Activated T-helper 1 cell treated with anti-CD3 and anti-CD28 coated beads, Interleukin-2, amount 50 U/mL, for 16 hours (primary cell): ENCODE data around the gene CFAP100.

Source experiments
- DNase-seq, 2 donors: peaks; one replicate each; pipeline ENCODE4 v3.0.0-alpha.2; 2020; ENCODE audit warnings: low read depth in 1 of 2, low spot score in 1 of 2

CFAP100 gene

DNA sequence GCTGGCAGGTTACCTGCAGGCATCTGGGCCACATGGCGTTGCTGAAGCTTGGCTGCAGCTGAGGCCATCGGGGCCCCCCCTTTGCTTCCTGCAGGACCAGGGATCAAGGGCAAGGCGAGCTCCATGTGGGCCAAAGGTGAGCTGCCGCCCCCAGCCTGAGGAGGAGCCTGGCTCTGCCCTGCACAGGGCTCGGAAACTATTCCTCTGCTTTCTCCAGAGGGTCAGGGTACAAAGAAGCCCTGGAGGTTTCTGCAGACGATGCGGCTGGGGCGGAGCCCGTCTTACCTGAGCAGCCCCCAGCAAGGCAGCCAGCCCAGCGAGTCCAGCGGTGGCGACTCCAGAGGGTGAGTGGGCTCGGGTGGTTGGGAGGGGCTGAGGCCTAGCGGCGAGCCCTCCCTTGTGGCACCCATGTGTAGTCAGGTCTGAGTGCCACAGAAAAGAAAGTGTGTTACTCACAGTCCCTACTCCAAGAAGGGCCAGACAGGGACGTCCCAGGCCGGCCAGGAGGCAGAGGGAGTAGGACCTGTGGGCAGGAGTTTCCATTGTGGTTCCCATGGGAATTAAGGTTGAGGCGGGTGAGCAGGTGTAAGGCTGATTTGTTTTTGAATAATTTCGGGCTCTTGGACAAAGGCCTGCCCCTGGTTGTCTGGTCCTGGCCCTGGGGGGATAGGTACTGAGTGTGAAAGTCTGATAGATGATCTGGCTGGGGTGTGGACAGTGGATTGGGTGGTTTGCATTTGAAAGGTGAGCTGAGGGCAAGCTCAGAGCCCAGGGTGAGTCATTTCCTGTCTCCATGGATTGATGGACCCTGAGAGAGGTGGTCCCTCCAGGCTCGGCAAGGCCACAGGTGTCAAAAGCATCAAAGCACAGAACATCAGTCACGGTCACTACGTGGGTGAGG is 25.4 kb downstream of the CFAP100 start:
- no peak for DNase-seq

DNA sequence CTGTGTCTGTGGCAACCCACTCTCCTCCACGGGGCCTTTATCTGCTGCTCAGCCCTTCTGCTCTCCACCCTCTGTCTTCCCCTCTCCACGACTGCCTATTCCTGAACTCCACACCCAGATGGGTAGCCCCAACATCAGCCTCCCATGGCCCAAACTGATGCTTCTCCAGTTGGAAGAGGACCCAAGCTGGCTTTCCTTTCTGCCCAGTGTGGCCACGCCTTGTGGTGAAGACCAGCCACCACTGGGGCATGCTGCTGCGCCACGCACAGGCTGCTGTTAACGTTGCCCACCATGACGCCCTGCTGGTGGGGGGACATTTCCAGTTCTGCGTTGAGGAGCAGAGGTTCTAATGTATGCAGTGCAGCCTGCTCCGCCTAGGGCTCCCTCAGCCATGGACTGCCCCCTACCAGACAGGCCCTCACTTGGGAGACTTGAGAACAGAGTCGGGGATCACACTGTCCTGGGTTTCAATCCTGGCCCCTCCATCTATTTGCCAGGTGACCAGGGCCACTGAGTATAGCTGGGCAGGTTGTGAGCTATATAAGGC is 26.9 kb downstream of the CFAP100 start:
- no peak for DNase-seq

DNA sequence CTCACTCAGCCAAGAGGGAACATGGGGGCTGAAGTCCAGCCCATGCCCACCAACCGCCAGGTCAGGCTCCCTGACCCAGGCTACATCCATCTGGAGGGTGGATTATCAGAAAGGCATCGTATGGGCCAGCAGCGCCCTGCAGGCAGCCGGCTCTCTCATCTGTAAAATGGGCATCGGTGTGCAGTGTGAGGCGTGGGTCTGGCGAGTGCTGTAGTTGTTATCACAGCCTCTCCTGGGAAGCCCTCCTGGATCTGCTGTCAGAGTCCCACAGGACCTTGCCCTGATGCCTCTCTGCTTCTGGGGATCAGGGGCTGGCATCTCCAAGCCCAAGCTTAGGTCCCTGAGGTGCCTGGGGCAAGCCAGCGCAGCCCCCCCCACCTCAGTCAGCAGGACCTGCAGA is 27.4 kb downstream of the CFAP100 start:
- DNase-seq = no peak

DNA sequence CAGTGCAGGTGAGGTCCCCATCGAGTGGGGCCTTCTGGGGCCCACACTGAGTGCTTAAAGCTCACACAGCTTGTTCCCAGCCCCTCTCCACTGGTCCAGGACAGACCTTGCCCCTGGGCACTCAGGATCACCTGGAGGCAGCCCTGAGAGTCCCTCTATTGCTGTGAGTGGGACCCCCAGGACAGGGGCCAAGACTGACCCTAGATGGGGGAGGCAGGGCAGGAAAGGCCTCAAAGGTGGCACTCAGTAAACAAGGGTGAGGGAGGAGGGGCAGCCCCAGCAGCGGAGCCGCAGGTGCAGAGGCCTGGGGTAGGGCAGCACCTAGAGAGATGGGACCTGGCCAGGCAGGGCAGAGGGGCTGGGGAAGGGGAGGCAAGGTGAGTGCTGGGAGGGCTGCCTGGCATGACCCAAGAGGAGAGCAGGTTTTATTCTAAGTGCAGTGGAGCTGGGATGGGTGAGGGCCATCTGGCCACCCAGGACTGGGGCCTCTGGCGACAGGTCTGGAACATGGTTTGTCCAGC is 27.9 kb downstream of the CFAP100 start:
- no peak for DNase-seq

DNA sequence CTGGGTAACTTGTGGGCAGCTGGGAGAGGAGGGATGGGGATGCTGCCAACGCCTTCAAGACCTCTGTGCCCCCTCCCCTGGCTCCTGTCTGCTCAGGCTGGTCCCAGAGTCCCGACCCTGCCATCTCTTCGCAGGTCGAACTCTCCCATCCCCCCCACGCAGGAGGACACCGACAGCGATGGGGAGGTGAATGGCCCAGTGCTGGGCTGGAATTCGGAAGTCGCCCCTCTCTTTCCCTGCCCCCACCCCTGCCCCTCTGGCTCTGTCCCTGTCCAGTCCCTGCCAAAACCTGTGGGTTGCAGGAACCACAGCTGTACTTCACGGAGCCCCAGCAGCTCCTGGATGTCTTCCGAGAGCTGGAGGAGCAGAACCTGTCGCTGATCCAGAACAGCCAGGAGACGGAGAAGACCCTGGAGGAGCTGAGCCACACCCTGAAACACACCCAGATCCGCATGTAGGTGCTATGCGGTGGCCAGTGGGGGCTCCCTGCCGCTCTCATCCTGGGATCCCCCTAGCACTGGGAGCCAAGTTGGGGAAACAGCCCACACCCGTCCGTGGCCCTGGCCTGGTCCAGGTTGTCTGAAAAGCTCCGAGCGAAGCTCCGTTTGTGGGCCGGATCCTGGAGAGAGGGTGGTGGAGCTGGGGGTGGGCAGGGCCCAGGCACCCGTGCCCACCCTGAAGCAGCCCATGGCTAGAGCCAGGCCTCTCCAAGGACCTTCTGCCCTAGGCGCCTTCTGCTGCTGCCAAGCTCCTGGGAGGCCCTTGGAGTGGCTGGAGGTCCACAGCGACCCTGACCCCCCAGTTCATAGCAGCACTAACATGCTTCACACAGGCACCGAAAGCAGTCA is 28.7 kb downstream of the CFAP100 start:
- no peak for DNase-seq

DNA sequence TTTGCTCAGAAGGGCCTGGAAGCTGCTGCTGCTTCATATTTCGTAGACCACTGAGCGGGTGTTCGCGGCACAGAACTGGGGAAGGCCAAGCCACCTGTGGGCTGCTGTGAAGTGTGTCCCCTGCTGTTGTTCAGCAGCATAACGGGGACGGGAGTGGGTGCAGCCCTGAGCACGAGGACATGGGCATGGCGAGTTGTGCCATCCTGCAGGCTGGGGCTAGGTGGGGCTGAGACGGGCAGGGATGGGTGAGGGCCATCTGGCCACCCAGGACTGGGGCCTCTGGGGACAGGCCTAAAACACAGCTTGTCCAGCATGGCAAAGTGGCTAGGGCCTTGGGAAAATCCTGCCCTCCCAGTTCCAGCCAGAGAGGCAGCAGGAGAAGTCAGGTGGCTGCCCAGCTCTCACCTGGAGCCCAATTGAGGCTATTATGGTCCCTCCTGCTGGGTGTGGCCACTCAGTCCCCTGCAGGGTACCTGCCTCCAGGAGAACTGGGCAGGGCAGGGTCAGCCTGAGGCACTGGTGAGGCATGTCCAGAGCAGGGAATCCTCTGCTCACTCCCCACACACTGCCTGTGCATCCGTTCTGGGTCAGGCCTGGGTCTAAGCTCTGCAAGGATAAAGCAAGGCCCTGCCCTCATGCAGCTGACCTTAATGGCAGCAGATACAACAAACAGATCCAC is 29.5 kb downstream of the CFAP100 start:
- no peak for DNase-seq

DNA sequence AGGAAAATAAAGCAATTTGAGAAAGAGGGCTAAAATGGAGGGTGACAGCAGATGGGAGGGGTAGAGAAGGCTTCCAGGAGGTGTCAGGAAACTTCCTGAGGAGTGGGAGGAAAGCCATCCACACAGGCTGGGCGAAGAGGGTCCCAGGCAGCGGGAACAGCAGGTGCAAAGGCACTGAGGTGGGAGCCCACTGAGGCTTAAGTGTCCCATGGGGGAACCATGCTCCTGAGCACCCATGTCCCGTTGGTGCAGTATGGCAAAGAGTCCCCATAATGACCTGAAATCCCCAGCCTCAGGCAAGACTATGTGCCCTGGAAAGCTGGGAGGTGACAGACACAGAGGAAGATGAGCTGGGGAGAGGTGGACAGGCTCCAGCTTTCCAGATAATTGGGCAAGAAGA is 30.0 kb downstream of the CFAP100 start:
- DNase-seq = no peak

DNA sequence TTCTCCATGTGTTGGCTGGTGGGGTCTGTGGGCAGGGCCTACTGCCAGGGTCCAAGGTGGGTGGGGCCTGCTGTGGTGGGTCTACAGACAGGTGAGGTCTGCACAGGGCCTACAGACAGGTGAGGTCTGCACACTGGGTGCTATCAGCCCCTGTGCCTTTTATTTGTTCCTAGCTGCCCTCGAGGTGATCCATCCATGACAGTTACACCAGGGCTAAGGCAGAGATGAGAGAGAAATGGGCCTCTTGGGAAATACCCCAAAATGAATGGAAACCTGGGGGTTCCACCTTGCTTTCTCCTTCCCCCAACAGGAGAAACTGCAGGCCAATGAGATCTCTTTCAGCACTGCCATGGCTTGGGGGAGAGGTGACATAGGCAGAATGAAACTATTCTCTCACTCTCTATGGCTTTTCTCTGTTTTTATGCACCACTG is 36.4 kb downstream of the CFAP100 start:
- DNase-seq = no peak

DNA sequence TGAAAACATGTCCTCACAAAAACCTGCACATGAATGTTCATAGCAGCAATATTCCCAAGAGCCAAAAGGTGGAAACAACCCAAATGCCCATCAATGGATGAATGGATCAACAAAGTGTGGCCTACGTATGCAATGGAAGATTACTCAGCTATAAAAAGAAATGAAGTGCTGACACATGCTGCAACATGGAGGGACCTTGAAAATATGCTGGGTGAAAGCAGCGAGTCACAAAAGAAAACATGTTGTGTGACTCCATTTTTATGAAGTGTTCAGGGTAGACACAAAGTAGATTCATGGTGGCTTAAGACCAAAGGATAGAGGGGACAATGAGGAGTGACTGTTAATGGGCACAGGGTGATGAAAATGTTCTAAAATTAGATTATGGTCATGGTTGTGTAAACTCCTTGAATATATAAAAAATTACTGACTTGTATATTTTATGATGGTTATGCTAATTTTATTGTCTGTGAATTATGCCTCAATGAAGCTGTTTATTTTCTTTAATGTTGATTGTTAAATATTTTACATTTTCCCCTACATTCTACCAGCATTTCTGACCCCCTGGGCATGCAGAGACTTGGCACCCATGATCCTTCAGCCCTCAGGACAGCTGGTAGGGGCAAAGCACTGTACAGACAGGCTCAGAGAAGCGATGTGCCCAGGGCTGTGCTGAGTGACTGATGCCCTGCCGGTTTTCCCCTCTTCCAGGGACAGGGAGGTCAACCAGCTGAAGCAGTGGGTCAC is 37.8 kb downstream of the CFAP100 start:
- DNase-seq = no peak

DNA sequence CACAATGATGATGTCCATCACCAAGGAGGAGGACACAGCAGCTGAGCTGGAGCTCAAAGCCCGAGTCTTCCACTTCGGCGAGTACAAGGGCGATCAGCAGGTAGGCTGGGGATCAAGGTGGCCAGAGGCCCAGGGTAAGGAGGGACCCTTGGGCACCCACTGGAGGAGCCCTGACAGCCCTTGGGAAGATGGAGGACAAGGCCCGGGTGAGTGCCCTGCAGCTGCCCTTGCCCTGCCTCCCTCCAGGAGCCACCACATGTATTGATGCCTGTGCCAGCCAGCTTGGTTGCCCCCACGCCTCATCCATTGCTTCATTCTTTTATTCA is 38.4 kb downstream of the CFAP100 start:
- no peak for DNase-seq

DNA sequence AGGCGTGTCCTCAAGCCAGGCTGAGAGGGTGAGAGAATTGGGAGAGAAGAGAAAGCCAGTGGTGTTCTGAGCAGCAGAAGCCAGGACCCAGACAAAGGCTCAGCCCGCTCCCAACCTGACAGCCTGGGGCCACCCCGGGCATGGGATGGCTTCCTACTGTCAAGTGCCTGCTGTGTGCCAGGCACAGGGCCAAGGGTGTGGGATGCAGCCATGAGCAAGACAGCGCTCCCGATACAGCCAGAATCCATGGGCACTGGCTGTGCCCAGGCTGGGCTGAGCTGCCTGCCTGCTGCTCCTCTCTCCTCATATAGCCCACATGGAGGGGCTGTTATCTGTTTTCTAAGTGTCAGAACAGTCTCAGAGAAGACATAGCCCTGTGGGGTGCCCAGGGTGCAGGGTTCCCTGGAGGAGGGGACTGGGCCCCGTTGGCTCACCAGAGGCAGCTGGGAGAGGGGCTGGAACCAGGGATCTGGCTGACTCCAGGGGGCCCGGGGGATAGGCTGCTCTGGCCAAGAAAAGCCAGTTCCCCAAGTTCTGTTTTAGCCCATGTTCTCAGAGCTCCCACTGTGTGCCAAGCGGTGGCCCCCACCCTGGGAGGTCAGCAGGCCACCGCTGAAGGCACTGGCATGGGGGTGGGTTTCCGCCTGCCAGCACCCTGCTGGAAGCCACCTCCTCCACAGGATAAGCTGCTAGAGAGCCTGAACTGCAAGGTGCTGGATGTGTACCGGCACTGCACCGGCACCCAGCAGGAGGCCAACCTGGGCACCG is 39.0 kb downstream of the CFAP100 start:
- no peak for DNase-seq

DNA sequence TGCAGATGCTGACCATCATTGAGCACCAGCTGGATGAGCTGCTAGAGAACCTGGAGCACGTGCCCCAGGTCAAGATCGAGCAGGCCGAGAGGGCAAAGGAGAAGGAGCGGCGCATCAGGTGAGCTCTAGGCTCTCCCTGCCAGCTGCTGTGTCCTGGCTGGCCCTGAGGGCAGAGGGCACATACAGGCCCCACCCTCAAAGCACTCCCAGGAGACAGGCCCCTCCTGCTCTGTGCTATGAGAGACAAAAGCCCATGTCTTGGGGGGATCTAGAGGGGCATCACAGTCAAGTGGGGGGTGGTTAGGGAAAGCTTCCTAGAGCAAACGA is 39.5 kb downstream of the CFAP100 start:
- no peak for DNase-seq

DNA sequence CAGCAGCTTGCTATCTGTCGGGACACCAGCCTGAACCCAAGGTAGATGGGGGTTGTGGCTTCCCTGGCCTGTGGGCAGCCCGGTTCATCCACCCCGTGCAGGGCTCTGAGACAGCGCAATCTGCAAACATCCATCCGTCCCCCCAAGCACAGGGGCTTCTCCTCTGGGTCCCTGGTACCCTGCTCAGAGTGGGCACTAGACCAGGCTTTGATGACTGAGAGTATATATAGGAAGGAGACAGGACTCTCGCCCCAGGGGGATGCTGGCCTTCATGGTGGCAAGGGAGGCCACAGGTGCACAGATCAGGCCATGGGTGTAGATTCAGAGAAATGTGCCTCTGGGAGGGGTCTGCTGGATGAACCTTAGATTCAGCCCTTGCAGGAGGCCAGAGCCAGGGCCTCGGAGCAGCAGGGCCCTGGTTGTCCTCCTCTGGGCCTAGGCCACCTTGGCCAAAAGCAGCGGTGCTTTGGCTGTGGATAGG is 40.3 kb downstream of the CFAP100 start:
- no peak for DNase-seq

DNA sequence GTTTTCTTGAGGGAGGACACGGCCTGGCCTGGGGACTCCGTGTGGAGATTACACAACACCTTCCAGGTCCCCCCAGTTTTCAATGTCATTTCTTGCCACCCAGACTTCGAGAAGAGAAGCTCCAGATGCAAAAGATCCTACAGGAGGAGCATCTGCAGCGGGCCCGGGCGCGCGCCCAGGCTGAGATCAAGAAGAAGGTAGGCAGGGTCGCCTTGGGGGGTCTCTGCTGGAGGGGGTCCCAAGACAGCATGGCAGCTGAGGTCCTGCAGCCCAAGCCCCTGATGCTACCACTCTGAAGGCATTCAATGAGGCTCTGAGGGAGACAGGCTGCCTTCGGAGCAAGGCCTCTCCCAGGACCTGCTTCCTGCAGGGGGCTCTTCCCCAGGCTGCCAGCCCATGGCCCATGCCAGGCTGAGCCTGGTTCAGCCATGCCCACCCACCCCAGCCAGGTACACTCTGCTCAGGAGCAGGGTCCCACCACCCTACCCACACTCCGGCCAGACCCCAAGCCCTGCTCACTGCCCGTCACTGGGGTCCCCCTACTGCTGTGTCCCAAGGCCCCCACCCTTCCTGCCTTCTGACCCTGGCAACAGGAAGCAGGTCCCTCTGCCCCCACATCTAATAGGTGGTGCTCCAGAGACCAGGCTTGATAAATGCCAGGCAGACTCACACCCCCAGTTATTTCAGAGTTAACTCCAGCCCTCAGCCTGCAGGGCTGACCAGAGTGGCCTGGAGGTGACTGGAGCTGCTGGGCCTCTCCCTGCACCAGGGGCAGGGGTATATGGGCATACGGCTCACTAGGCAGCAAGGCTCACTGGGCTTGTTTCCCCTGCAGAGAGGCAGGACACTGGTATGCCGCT is 41.0 kb downstream of the CFAP100 start:
- DNase-seq = no peak

DNA sequence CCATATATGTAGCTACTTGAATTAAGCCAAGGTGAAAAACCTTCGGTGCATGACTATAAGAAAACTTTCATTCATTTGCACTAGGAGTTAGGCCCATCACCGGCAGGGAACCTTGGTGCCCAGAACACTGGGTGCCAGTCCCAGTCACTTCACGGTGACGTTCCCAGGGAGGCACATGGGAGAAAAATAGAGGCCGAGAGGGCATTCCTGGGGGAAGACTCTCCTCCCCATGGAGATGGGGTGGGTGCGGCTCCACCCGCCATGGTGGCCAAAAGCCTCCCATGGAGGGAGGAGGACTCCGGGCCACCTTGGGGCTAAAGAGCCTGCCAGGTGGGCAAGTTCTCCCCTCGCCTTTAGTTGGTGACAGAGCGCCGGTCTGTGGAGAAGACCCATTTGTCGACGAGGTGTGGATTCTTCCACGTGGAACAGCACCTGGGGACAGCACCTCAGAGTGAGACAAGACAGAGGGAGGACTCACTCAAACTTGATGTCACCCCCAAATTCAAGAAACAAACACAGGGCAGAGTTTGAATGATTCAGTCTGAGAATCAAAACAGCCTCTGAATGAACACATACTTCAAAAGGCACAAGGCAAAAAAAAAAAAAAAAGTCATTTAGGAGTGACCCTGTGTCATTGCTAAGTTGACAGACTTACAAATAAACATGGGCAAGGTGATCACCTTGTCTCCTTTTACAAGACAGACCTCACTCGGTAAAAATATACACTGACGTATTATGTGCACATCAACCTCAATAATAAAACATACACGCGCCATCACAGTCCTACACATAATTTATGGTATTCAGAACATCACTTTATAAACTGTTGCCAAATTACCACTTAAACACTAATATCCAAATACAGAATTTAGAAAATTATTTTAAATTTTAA is 42.4 kb downstream of the CFAP100 start:
- no peak for DNase-seq

DNA sequence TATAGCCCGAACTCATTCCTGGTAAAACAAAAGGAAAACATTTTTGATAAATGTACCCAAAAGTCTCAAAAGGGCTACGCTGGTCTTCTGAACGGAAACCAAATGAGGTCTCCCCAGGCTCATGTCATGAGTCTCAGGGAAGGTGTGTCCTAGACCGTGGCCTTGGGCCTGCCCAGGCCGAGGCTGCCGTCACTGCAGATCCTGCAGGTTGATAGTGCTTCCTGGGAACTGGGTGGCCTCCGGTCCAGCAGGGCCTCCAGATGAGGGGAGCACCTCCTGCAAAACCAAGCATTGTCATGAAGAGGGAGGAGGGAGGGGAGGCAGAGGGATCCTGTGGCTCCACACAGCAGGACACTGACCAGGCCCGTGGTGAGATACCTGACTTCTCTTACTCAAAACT is 43.5 kb downstream of the CFAP100 start:
- no peak for DNase-seq

DNA sequence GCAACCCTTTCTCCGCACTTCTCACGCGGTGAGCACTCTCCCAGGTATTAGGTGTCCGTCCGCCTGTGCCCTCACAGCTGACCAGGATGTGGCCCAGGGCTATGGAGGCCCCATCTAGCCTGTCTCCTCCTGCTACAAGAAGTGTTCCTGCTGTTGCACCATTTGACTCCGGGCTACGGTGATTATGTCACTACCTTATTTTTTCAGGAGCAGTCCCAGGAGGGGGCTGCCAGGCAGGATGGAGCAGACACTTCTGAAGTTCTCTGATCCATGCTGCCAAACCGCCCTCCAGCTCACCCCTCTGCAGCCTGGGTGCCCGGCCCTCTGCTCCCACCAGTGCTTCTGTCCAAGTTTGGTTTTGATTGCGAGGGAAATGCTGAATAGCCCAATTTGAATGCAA is 44.0 kb downstream of the CFAP100 start:
- DNase-seq = no peak
